ENCODE measurements around the gene ZFYVE28. TPM values are rescaled to one million over a fixed set of nuclear protein-coding genes. Genes with fewer than 3 reads are reported as not detected.

ZFYVE28 gene
- total RNA-seq, 2 experiments from 2014 or later, result 14.8 to 17.2 TPM

DNA sequence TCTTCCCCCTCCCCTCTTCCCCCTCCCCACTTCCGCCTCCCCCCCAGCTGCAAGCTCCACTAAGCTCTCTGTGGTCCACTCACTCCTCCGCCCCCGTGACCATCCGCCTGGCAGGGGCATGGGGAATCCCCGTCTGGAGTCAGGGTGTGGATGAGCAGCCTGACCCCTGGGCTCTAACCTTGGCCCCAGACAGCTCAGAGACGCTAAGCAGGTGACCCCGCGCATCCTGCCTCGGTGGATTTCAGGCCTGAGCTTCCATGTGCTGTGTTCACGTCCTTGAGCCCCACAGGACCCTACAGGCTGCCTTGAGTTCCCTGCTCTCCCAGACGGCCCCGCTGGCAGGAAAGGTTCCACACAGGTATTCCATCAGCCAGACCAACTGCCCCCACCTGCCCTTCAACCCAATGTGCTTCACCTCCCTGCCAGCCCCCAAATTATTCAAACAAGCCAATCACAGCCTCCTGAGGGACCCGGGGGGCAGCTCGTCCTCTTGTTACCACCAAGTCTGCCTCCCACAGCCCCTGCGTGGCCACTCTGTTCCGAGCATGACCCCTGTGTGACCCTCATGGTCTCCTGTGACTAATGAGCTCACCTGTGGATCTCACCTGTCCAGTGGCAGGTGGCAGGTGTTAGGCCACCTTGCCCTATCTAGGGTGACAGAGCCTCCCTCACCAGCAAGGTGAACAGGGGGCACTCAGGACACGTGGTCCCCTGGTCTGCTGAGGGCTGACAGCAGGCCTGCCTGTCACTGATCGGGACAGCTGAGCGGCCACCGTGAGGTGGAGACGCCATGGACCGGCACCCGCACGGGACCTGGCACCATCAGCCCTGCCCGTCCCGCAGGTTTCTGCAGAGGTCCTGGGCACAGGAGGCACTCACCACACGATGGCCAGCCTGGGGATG is 83.4 kb downstream of the ZFYVE28 start:
- no peaks in the 10 kb centered on the region for H3K4me1 Mint-ChIP-seq
- CTCF ChIA-PET, result interaction anchor here (0.9 kb wide), 1 partner anchor 54 kb away, joined by 3 read pairs; no protein-coding TSS in a partner anchor
- POLR2A ChIA-PET, result no interaction called here

DNA sequence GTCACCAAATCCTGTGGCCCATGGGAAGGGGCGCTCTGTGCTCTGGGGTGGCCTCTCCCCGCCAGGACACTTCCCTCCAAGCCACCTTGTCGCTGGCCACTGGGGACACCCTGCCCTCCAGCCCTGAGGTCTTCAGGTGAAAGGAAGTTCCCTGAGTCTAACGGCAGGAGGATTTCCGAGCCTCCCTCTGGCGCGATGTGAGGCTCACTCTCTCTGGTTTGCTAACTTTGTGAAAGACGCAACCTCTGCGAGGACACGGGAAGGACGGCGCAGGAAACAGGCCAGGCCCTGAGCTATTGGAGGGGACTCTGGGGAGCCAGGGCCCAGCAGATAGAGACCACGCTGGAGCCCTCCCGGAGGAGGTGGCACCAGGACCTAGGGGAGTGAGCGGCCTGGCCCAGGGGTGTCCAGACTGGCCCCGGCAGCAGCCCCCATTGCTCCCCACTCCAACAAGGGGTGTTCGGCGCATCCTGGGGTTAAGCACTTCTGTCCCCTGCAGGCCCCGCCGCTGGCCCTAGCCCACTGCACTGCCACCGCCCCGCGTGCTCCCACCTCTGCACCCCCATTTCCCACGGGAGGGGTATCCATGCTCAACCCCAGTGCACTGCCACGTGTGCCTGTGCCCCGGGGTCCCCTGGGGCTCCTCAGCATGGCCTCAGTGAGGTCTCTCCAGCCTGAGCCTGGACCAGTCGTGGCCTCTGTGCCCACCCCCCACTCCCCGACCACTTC is 84.4 kb downstream of the ZFYVE28 start:
- DNase-seq, result no peak
- Mint-ChIP-seq H3K27ac (no peak overlapping the region), H3K9me3 (no peaks in the 10 kb centered on the region), H3K36me3 (ENCODE audit: low read depth) (no peaks in the 10 kb centered on the region), H3K27me3 (no peaks in the 10 kb centered on the region), H3K4me1 (no peaks in the 10 kb centered on the region), H3K4me3 (no peak overlapping the region)
- CTCF ChIA-PET, result no interaction called here
- POLR2A ChIA-PET, result no interaction called here

More for the DNA sequence above, 83.4 kb downstream of the ZFYVE28 start:
- H3K27ac Mint-ChIP-seq, result no peak overlapping the region
- H3K9me3 Mint-ChIP-seq, result no peaks in the 10 kb centered on the region
- H3K27me3 Mint-ChIP-seq, result no peaks in the 10 kb centered on the region
- H3K36me3 Mint-ChIP-seq (ENCODE audit: low read depth), result no peaks in the 10 kb centered on the region
- no peak overlapping the region for H3K4me3 Mint-ChIP-seq
- no peak for DNase-seq

GRCh38 chr4:2333356-2333841 is 85.0 kb downstream of the ZFYVE28 start:
- ChIA-PET CTCF (no interaction called here), POLR2A (no interaction called here)
- no peak for DNase-seq
- H3K4me1 Mint-ChIP-seq, result no peaks in the 10 kb centered on the region
- no peaks in the 10 kb centered on the region for H3K36me3 Mint-ChIP-seq (ENCODE audit: low read depth)
- H3K27ac Mint-ChIP-seq, result no peak overlapping the region
- no peaks in the 10 kb centered on the region for H3K27me3 Mint-ChIP-seq
- no peak overlapping the region for H3K4me3 Mint-ChIP-seq
- H3K9me3 Mint-ChIP-seq, result no peaks in the 10 kb centered on the region

- DNase-seq, result no peak
- Mint-ChIP-seq H3K27me3 (no peaks in the 10 kb centered on the region), H3K9me3 (peaks cover 4% of the 10 kb centered on the region), H3K4me3 (no peak overlapping the region), H3K27ac (no peak overlapping the region), H3K4me1 (no peaks in the 10 kb centered on the region), H3K36me3 (ENCODE audit: low read depth) (no peaks in the 10 kb centered on the region)
- ChIA-PET POLR2A (no interaction called here), CTCF (interaction anchor here (0.6 kb wide), 1 partner anchor 127 kb away, joined by 3 read pairs; no protein-coding TSS in a partner anchor)
Observed at GRCh38 chr4:2332976-2333319, 85.5 kb downstream of the ZFYVE28 start.

DNA sequence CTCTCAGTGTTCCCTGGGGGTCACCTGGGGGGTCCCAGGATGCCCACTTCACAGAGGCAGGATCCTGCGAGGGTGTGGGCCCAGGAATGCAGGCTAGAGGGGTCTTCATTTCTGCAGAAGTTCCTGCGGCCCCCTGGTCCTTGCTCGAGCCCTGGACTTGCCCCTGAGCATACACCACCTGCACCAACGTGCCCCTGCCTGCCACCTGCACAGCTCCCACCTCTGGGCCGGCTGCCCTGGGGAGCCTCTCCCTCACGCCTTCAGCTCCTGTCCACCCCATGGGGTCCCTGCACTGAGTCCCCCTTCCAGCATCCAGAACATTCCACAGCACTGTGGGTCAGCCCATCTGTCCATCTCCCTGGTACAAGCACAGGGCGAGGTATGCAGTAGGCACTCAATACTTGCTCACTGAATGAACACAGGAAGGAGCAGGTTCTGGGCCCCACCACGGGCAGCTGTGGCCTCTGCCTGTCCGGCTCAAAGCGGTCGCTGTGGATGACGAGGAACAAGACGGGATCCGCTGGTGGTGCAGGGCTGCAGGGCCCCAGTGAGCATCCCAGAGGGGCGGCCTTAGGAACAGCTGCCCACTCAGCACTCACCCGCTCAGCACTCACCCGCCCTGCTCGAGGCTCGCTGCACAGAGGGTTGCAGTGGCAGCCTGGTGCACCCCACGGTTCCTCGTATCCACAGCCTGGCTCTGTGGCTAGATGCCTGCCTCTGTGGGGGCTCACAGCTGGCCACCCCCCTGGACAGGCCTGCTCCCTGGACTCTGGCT is 86.1 kb downstream of the ZFYVE28 start:
- peaks cover 7% of the 10 kb centered on the region for H3K9me3 Mint-ChIP-seq
- H3K27ac Mint-ChIP-seq, result no peak overlapping the region
- H3K27me3 Mint-ChIP-seq, result no peaks in the 10 kb centered on the region
- DNase-seq, result no peak
- ChIA-PET CTCF (interaction anchor here (0.6 to 1.3 kb wide), 2 partner anchors 12 to 127 kb away, joined by 3 to 4 read pairs; no protein-coding TSS in a partner anchor), POLR2A (no interaction called here)
- no peaks in the 10 kb centered on the region for H3K4me1 Mint-ChIP-seq
- H3K4me3 Mint-ChIP-seq, result no peak overlapping the region
- no peaks in the 10 kb centered on the region for H3K36me3 Mint-ChIP-seq (ENCODE audit: low read depth)

DNA sequence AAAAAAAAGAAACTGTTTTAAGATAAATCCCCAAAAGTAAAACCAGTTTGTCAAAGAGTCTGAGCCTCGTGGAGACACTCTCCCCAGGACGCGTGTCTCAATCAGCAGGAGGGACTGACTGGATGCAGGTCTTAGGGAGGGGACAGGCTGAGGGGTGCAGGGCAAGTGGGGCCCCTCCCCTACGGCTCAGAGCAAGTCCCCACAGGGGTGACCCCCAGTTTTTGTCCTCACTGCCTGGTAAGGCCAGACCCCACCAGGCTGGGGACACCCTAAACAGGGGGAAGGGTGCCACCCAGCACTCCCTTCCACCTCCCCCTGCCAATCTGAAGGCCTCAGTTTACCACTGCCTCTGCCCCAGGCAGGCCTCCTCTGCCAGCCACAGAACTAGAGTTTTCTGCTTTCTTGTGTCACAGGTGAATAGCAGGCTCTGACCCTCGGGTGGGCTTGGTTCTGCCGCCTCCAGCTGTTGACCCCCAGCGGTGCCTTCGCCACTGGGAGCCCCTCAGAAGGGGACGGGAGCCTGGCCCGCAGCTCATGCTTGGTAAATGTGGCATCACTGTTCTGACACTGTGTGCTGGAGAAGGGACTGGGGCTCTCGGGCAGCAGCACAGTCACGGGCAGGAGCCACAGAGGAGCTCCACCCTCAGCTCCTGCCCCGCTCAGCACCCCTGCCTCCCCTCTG is 86.8 kb downstream of the ZFYVE28 start:
- Mint-ChIP-seq H3K36me3 (ENCODE audit: low read depth) (peaks cover under 1% of the 10 kb centered on the region), H3K4me3 (no peak overlapping the region), H3K27me3 (no peaks in the 10 kb centered on the region), H3K9me3 (peaks cover 7% of the 10 kb centered on the region), H3K4me1 (no peaks in the 10 kb centered on the region), H3K27ac (no peak overlapping the region)
- ChIA-PET CTCF (interaction anchor here (1.3 kb wide), 1 partner anchor 11 kb away, joined by 4 read pairs; no protein-coding TSS in a partner anchor), POLR2A (no interaction called here)
- DNase-seq, result no peak

DNA sequence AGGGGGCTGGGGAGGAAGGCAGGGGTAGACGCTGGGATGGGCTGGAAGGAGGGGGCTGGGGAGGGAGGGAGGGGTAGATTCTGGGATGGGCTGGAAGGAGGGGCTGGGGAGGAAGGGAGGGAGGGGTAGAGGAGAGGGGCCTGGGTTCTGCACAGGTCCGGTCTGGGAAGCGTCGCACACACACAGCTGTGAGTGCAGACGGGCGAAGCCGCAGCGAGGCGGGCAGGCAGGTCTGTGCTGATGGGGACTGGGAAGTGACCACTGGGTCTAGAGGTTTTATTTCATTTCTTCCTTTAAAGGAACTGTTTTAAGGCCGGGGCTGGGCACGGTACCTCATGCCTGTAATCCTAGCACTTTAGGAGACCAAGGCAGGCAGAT is 87.4 kb downstream of the ZFYVE28 start:
- Mint-ChIP-seq H3K4me3 (no peak overlapping the region), H3K4me1 (no peaks in the 10 kb centered on the region), H3K36me3 (ENCODE audit: low read depth) (peaks cover 2% of the 10 kb centered on the region), H3K27ac (no peak overlapping the region), H3K27me3 (no peaks in the 10 kb centered on the region), H3K9me3 (peaks cover 7% of the 10 kb centered on the region)
- POLR2A ChIA-PET, result no interaction called here
- CTCF ChIA-PET, result no interaction called here
- no peak for DNase-seq

GRCh38 chr4:2330091-2331042 is 88.1 kb downstream of the ZFYVE28 start:
- Mint-ChIP-seq H3K36me3 (ENCODE audit: low read depth) (peaks cover 2% of the 10 kb centered on the region), H3K27me3 (no peaks in the 10 kb centered on the region), H3K4me1 (no peaks in the 10 kb centered on the region), H3K9me3 (peaks cover 7% of the 10 kb centered on the region), H3K4me3 (no peak overlapping the region), H3K27ac (no peak overlapping the region)
- ChIA-PET CTCF (no interaction called here), POLR2A (no interaction called here)
- no peak for DNase-seq

- ChIA-PET CTCF (no interaction called here), POLR2A (no interaction called here)
- Mint-ChIP-seq H3K27ac (no peak overlapping the region), H3K36me3 (ENCODE audit: low read depth) (peaks cover 2% of the 10 kb centered on the region), H3K9me3 (peaks cover 7% of the 10 kb centered on the region), H3K27me3 (no peaks in the 10 kb centered on the region), H3K4me3 (no peak overlapping the region), H3K4me1 (no peaks in the 10 kb centered on the region)
- no peak for DNase-seq
Observed at GRCh38 chr4:2327579-2327978, 90.9 kb downstream of the ZFYVE28 start.

GRCh38 chr4:2324891-2325290 is 93.6 kb downstream of the ZFYVE28 start:
- Mint-ChIP-seq H3K4me1 (no peaks in the 10 kb centered on the region), H3K27me3 (no peaks in the 10 kb centered on the region), H3K4me3 (no peak overlapping the region), H3K36me3 (ENCODE audit: low read depth) (peaks cover 2% of the 10 kb centered on the region), H3K27ac (no peak overlapping the region), H3K9me3 (peaks cover 7% of the 10 kb centered on the region)
- DNase-seq, result no peak
- POLR2A ChIA-PET, result no interaction called here
- CTCF ChIA-PET, result no interaction called here

- Mint-ChIP-seq H3K27me3 (no peaks in the 10 kb centered on the region), H3K4me3 (no peak overlapping the region), H3K9me3 (peaks cover 3% of the 10 kb centered on the region), H3K4me1 (no peaks in the 10 kb centered on the region), H3K27ac (no peak overlapping the region), H3K36me3 (ENCODE audit: low read depth) (peaks cover 2% of the 10 kb centered on the region)
- CTCF ChIA-PET, result no interaction called here
- POLR2A ChIA-PET, result no interaction called here
- no peak for DNase-seq
Observed at GRCh38 chr4:2322841-2323240, 95.6 kb downstream of the ZFYVE28 start.

DNA sequence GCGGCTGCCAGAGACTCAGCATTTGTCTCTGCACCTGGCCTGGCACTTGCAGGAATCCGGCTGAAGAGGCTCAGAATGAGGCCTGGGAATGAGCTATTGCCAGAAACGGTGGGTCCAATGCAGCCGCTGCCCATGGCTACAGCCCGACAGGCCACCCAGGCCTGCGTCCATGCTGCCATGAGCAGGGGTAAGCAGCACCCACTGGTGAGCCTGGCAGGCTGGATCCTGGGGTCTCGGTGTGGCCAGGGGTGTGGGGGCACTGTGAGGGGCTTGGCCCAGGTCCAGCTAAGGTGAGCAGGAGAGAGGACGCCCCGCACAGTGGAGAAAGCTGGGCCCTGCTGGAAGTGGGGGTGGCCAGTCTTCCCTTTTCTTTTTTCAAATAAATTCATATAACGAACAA is 96.2 kb downstream of the ZFYVE28 start:
- no peaks in the 10 kb centered on the region for H3K9me3 Mint-ChIP-seq
- DNase-seq, result no peak
- H3K36me3 Mint-ChIP-seq (ENCODE audit: low read depth), result peaks cover 2% of the 10 kb centered on the region
- no peak overlapping the region for H3K4me3 Mint-ChIP-seq
- CTCF ChIA-PET, result interaction anchor here (1.3 kb wide), 1 partner anchor 11 kb away, joined by 3 read pairs; no protein-coding TSS in a partner anchor
- H3K27ac Mint-ChIP-seq, result no peak overlapping the region
- no peaks in the 10 kb centered on the region for H3K27me3 Mint-ChIP-seq
- no peaks in the 10 kb centered on the region for H3K4me1 Mint-ChIP-seq
- POLR2A ChIA-PET, result no interaction called here

Data from activated CD4-positive, alpha-beta T cell treated with anti-CD3 and anti-CD28 coated beads, Interleukin-2, amount 10 ng/mL, durations not matched to agents 7 days and 5 days (primary cell).